Measurements from ENCODE around the gene SURF1. TPM values are rescaled to one million over a fixed set of nuclear protein-coding genes. Genes with fewer than 3 reads are reported as not detected.
"Not testable (repeated sequence)": the region's sequence is repeated elsewhere in the genome, so short reads cannot be mapped to it uniquely, and the experiment has no call there.

SURF1 gene
- total RNA-seq, 1 donor from 2014 or later: 44.5 TPM

- no peak for TF ChIP-seq CTCF (IDR thresholded peaks at IDR 0.05; ENCODE audit: insufficient read depth, low read length, severe bottlenecking)
- no peak overlapping the region for H3K4me3 ChIP-seq (ENCODE audit: low read depth, low read length)
- no peaks in the 10 kb centered on the region for H3K27me3 ChIP-seq (ENCODE audit: control insufficient read depth, insufficient read depth, low read length)
- FAIRE-seq: peak; percentile 73
- DNase-seq (ENCODE audit: low read depth): no peak
- H3K36me3 ChIP-seq (ENCODE audit: control insufficient read depth, insufficient read depth, low read length): peaks cover 11% of the 10 kb centered on the region
Measured at GRCh38 chr9:133327834-133328484, 28.3 kb downstream of the SURF1 start.

GRCh38 chr9:133327021-133327420 is 29.3 kb downstream of the SURF1 start:
- H3K36me3 ChIP-seq (ENCODE audit: control insufficient read depth, insufficient read depth, low read length); DNase-seq (ENCODE audit: low read depth); FAIRE-seq: not testable (repeated sequence)

GRCh38 chr9:133323991-133324703 is 32.1 kb downstream of the SURF1 start:
- FAIRE-seq (no peak), DNase-seq (ENCODE audit: low read depth) (no peak)

More at GRCh38 chr9:133327021-133327420, 29.3 kb downstream of the SURF1 start:
- not testable (repeated sequence) for H3K4me3 ChIP-seq (ENCODE audit: low read depth, low read length); H3K27me3 ChIP-seq (ENCODE audit: control insufficient read depth, insufficient read depth, low read length)

GRCh38 chr9:133323211-133323610 is 33.1 kb downstream of the SURF1 start:
- no peak for FAIRE-seq

More at GRCh38 chr9:133323991-133324703, 32.1 kb downstream of the SURF1 start:
- TF ChIP-seq CTCF (IDR thresholded peaks at IDR 0.05; ENCODE audit: insufficient read depth, low read length, severe bottlenecking): no peak
- no peak overlapping the region for H3K4me3 ChIP-seq (ENCODE audit: low read depth, low read length)
- H3K36me3 ChIP-seq (ENCODE audit: control insufficient read depth, insufficient read depth, low read length): no peaks in the 10 kb centered on the region
- H3K27me3 ChIP-seq (ENCODE audit: control insufficient read depth, insufficient read depth, low read length): no peaks in the 10 kb centered on the region

GRCh38 chr9:133322701-133323100 is 33.6 kb downstream of the SURF1 start:
- DNase-seq (ENCODE audit: low read depth) (no peak), FAIRE-seq (no peak)
- no peak for TF ChIP-seq CTCF (IDR thresholded peaks at IDR 0.05; ENCODE audit: insufficient read depth, low read length, severe bottlenecking)
- Histone ChIP-seq H3K36me3 (ENCODE audit: control insufficient read depth, insufficient read depth, low read length) (no peaks in the 10 kb centered on the region), H3K27me3 (ENCODE audit: control insufficient read depth, insufficient read depth, low read length) (no peaks in the 10 kb centered on the region), H3K4me3 (ENCODE audit: low read depth, low read length) (no peak overlapping the region)

More at GRCh38 chr9:133323211-133323610, 33.1 kb downstream of the SURF1 start:
- H3K27me3 ChIP-seq (ENCODE audit: control insufficient read depth, insufficient read depth, low read length): no peaks in the 10 kb centered on the region
- TF ChIP-seq CTCF (IDR thresholded peaks at IDR 0.05; ENCODE audit: insufficient read depth, low read length, severe bottlenecking): no peak
- DNase-seq (ENCODE audit: low read depth): no peak
- H3K36me3 ChIP-seq (ENCODE audit: control insufficient read depth, insufficient read depth, low read length): no peaks in the 10 kb centered on the region
- H3K4me3 ChIP-seq (ENCODE audit: low read depth, low read length): no peak overlapping the region

GRCh38 chr9:133321411-133321935 is 34.8 kb downstream of the SURF1 start:
- DNase-seq (ENCODE audit: low read depth): no peak
- no peak overlapping the region for H3K4me3 ChIP-seq (ENCODE audit: low read depth, low read length)
- TF ChIP-seq CTCF (IDR thresholded peaks at IDR 0.05; ENCODE audit: insufficient read depth, low read length, severe bottlenecking): no peak
- H3K36me3 ChIP-seq (ENCODE audit: control insufficient read depth, insufficient read depth, low read length): no peaks in the 10 kb centered on the region
- FAIRE-seq: no peak
- H3K27me3 ChIP-seq (ENCODE audit: control insufficient read depth, insufficient read depth, low read length): no peaks in the 10 kb centered on the region

Measured in bronchial epithelial cell (primary cell).